Adrenal gland (tissue), 5 donors: ENCODE results near the gene STOM.

ENCODE experiments used
- POLR2A ChIP-seq, 2 donors: fragments of 450-650 bp; IDR thresholded peaks; one replicate each; pipeline ENCODE4 v1.6.1; 2017; ENCODE audit warnings: antibody characterized with exemption in 2 of 2, mild to moderate bottlenecking in 2 of 2, moderate library complexity in 1 of 2
- TF ChIP-seq, protein P1 (sequence below), 6 experiments: fragments of 450-650 bp in 4 of 6; fragments of 200-600 bp in 2 of 6; sonication (generic) in 1 of 6; IDR thresholded peaks; 1 replicate in 5 of 6; 2 replicates in 1 of 6; pipeline versions ENCODE4 v1.5.1 to v1.8.0; 2016 to 2021; ENCODE audit warnings: antibody characterized with exemption in 6 of 6, mild to moderate bottlenecking in 2 of 6, moderate library complexity in 1 of 6
- donor health status: DM: no; HTN: no; CAD: no.

- TF ChIP-seq, protein P1, sequence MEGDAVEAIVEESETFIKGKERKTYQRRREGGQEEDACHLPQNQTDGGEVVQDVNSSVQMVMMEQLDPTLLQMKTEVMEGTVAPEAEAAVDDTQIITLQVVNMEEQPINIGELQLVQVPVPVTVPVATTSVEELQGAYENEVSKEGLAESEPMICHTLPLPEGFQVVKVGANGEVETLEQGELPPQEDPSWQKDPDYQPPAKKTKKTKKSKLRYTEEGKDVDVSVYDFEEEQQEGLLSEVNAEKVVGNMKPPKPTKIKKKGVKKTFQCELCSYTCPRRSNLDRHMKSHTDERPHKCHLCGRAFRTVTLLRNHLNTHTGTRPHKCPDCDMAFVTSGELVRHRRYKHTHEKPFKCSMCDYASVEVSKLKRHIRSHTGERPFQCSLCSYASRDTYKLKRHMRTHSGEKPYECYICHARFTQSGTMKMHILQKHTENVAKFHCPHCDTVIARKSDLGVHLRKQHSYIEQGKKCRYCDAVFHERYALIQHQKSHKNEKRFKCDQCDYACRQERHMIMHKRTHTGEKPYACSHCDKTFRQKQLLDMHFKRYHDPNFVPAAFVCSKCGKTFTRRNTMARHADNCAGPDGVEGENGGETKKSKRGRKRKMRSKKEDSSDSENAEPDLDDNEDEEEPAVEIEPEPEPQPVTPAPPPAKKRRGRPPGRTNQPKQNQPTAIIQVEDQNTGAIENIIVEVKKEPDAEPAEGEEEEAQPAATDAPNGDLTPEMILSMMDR (IDR thresholded peaks at IDR 0.05), result no peak
- no peak for TF ChIP-seq POLR2A (IDR thresholded peaks at IDR 0.05)
Measured at GRCh38 chr9:121324316-121324715, 45.7 kb downstream of the STOM start.
